ENCODE results near the gene DGKA. TPM values are rescaled to one million over a fixed set of nuclear protein-coding genes. Genes with fewer than 3 reads are reported as not detected.
A peak's percentile ranks its signal among the peaks of the same experiment; 100 is the strongest.
"Not testable (repeated sequence)": the region's sequence is repeated elsewhere in the genome, so short reads cannot be mapped to it uniquely, and the experiment has no call there.

The DGKA gene
- total RNA-seq, 1 experiment from 2014 or later: 25.9 TPM

DNA sequence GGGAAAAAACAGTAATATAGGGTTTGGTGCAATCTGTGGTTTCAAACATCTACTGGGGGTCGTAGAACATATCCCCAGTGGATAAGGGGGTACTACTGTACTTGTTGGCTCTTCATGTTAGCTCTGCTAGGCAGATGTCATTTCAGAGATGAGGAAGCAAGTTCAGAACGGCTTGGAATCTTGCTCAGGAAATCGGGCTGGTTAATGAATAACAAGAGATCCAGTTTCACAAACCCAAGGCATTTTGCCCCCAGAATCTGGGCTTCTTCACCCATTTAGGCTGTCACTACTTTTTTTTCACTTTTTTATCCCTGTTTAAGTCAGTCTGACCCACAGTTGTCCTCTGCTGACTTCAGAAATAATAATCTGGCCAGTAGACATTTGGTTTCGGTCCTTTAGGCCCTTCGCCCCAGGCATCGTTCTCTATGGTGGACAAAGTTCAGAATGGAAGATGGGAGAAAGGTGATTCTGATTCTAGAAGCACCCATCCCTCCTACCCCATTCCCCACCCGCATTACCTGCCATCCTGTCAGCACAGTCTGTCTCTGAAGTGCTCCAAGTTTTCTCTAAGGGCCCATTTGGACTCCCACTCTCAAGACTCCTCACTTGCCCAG lies 70.6 kb downstream of the DGKA start:
- H3K23me2 ChIP-seq (ENCODE audit: insufficient read length, low read depth, low read length, poor library complexity, severe bottlenecking): peaks cover 8% of the 10 kb centered on the region
- no peak overlapping the region for H2BK120ac ChIP-seq (ENCODE audit: low read depth, low read length, poor library complexity, severe bottlenecking)
- no peak overlapping the region for H3K14ac ChIP-seq (ENCODE audit: insufficient read depth, low read length)
- no peaks in the 10 kb centered on the region for H4K20me1 ChIP-seq (ENCODE audit: control insufficient read depth, insufficient read depth, insufficient read length)
- no peak overlapping the region for H3K56ac ChIP-seq (ENCODE audit: insufficient read length, low read depth, low read length)
- H3K79me1 ChIP-seq (ENCODE audit: insufficient read depth, low read depth, low read length, poor library complexity, severe bottlenecking): no peaks in the 10 kb centered on the region
- H2AFZ ChIP-seq (ENCODE audit: low read length): no peak overlapping the region
- H2BK5ac ChIP-seq (ENCODE audit: insufficient read length, low read length): no peak overlapping the region
- H3K9ac ChIP-seq (ENCODE audit: extremely low read depth, insufficient read length, low read length): no peak overlapping the region
- H3K9me3 Mint-ChIP-seq: no peaks in the 10 kb centered on the region
- no peak overlapping the region for H4K8ac ChIP-seq (replicated peaks; ENCODE audit: insufficient read length, low read depth, low read length)
- TF ChIP-seq, protein P1, sequence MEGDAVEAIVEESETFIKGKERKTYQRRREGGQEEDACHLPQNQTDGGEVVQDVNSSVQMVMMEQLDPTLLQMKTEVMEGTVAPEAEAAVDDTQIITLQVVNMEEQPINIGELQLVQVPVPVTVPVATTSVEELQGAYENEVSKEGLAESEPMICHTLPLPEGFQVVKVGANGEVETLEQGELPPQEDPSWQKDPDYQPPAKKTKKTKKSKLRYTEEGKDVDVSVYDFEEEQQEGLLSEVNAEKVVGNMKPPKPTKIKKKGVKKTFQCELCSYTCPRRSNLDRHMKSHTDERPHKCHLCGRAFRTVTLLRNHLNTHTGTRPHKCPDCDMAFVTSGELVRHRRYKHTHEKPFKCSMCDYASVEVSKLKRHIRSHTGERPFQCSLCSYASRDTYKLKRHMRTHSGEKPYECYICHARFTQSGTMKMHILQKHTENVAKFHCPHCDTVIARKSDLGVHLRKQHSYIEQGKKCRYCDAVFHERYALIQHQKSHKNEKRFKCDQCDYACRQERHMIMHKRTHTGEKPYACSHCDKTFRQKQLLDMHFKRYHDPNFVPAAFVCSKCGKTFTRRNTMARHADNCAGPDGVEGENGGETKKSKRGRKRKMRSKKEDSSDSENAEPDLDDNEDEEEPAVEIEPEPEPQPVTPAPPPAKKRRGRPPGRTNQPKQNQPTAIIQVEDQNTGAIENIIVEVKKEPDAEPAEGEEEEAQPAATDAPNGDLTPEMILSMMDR (conservative IDR thresholded peaks at IDR 0.05): no peak
- H2AK5ac ChIP-seq (ENCODE audit: insufficient read length, low read length): no peak overlapping the region
- peaks cover 23 to 49% (median 42%) of the 10 kb centered on the region in 3 experiments for H3K36me3 Mint-ChIP-seq (ENCODE audit: insufficient read depth in 1 of 3, low read depth in 3 of 3)
- no CpG with 5 or more reads among the region's 7 CpGs for WGBS (ENCODE audit: extremely low coverage, insufficient read length, low lambda C conversion rate)
- H3K27ac ChIP-seq (ENCODE audit: insufficient read length, low read depth, low read length): no peak overlapping the region
- H4K91ac ChIP-seq (ENCODE audit: insufficient read length, low read depth, low read length): no peak overlapping the region
- no peak overlapping the region for H2BK15ac ChIP-seq (ENCODE audit: low read depth, low read length)
- H3K18ac ChIP-seq (ENCODE audit: insufficient read length, low read depth, low read length): no peak overlapping the region
- H3K27ac Mint-ChIP-seq: peak overlapping the region in 1 of 3 experiments; percentile 0; a peak in 1 of 7 replicates
- H3K9me3 ChIP-seq (ENCODE audit: control insufficient read depth, low read depth, low read length): no peaks in the 10 kb centered on the region
- H3K4me1 Mint-ChIP-seq: peaks cover 8 to 14% of the 10 kb centered on the region in 2 experiments; a peak in 3 of 4 replicates
- H3T11ph ChIP-seq (ENCODE audit: low read length): no peak overlapping the region
- H3K23ac ChIP-seq (ENCODE audit: insufficient read length, low read depth, low read length): no peak overlapping the region
- H2BK12ac ChIP-seq (ENCODE audit: insufficient read length, low read depth, low read length): no peak overlapping the region
- no peaks in the 10 kb centered on the region for H3K27me3 Mint-ChIP-seq (ENCODE audit: low read depth)
- H3K4me3 Mint-ChIP-seq: no peak overlapping the region; a peak in 1 of 5 replicates
- no peak overlapping the region for H4K5ac ChIP-seq (ENCODE audit: insufficient read length, low read depth, low read length)
- H3K27me3 ChIP-seq (ENCODE audit: insufficient read depth, low read length): no peaks in the 10 kb centered on the region
- H3K4me1 ChIP-seq (ENCODE audit: insufficient read depth, low read length): no peaks in the 10 kb centered on the region
- no peaks in the 10 kb centered on the region for H3K79me2 ChIP-seq (ENCODE audit: insufficient read depth, low read length)
- no peak for DNase-seq
- no peak overlapping the region for H2BK20ac ChIP-seq (ENCODE audit: low read depth, low read length, poor library complexity, severe bottlenecking)
- no peak overlapping the region for H3K4ac ChIP-seq (ENCODE audit: low read depth, low read length)
- no peak overlapping the region for H3K4me2 ChIP-seq (ENCODE audit: insufficient read depth, insufficient read length, low read length)

DNA sequence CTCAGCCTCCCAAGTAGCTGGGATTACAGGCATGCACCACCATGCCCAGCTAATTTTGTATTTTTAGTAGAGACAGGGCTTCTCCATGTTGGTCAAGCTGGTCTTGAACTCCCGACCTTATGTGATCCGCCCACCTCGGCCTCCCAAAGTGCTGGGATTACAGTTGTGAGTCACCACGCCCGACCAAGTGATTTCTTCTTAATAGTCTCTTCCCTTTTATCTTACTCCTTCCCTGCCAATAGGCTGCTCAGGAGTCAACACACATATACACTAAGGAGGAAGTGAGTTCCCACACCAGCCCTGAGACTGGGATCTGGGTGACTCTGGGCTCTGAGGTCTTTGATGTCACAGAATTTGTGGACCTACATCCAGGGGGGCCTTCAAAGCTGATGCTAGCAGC lies 72.4 kb downstream of the DGKA start:
- not testable (repeated sequence) for H3K79me1 ChIP-seq (ENCODE audit: insufficient read depth, low read depth, low read length, poor library complexity, severe bottlenecking); H3K9ac ChIP-seq (ENCODE audit: extremely low read depth, insufficient read length, low read length); H3K4ac ChIP-seq (ENCODE audit: low read depth, low read length); H2BK12ac ChIP-seq (ENCODE audit: insufficient read length, low read depth, low read length); H2BK120ac ChIP-seq (ENCODE audit: low read depth, low read length, poor library complexity, severe bottlenecking); H3K79me2 ChIP-seq (ENCODE audit: insufficient read depth, low read length); H3K4me1 ChIP-seq (ENCODE audit: insufficient read depth, low read length); H2AFZ ChIP-seq (ENCODE audit: low read length); H2AK5ac ChIP-seq (ENCODE audit: insufficient read length, low read length); H3K27me3 ChIP-seq (ENCODE audit: insufficient read depth, low read length); H3K4me2 ChIP-seq (ENCODE audit: insufficient read depth, insufficient read length, low read length); H2BK15ac ChIP-seq (ENCODE audit: low read depth, low read length); H4K8ac ChIP-seq (replicated peaks; ENCODE audit: insufficient read length, low read depth, low read length); H3K27ac ChIP-seq (ENCODE audit: insufficient read length, low read depth, low read length); H2BK20ac ChIP-seq (ENCODE audit: low read depth, low read length, poor library complexity, severe bottlenecking); H3K9me3 Mint-ChIP-seq; DNase-seq; H4K5ac ChIP-seq (ENCODE audit: insufficient read length, low read depth, low read length); H4K91ac ChIP-seq (ENCODE audit: insufficient read length, low read depth, low read length); H3K14ac ChIP-seq (ENCODE audit: insufficient read depth, low read length); H3K18ac ChIP-seq (ENCODE audit: insufficient read length, low read depth, low read length); H4K20me1 ChIP-seq (ENCODE audit: control insufficient read depth, insufficient read depth, insufficient read length); H3T11ph ChIP-seq (ENCODE audit: low read length); H3K27me3 Mint-ChIP-seq (ENCODE audit: low read depth); H3K9me3 ChIP-seq (ENCODE audit: control insufficient read depth, low read depth, low read length); H3K23me2 ChIP-seq (ENCODE audit: insufficient read length, low read depth, low read length, poor library complexity, severe bottlenecking); H3K4me3 Mint-ChIP-seq; H3K56ac ChIP-seq (ENCODE audit: insufficient read length, low read depth, low read length); H2BK5ac ChIP-seq (ENCODE audit: insufficient read length, low read length); H3K23ac ChIP-seq (ENCODE audit: insufficient read length, low read depth, low read length); H3K27ac Mint-ChIP-seq
- Mint-ChIP-seq H3K36me3 (ENCODE audit: insufficient read depth in 1 of 3, low read depth in 3 of 3) (peaks cover 25 to 49% (median 42%) of the 10 kb centered on the region in 3 experiments), H3K4me1 (peaks cover 10 to 17% of the 10 kb centered on the region in 2 experiments)
- WGBS (ENCODE audit: extremely low coverage, insufficient read length, low lambda C conversion rate): no CpG with 5 or more reads among the region's 5 CpGs

Measured in H9 (cell line).